ENCODE data around the gene POU5F1.

DNA sequence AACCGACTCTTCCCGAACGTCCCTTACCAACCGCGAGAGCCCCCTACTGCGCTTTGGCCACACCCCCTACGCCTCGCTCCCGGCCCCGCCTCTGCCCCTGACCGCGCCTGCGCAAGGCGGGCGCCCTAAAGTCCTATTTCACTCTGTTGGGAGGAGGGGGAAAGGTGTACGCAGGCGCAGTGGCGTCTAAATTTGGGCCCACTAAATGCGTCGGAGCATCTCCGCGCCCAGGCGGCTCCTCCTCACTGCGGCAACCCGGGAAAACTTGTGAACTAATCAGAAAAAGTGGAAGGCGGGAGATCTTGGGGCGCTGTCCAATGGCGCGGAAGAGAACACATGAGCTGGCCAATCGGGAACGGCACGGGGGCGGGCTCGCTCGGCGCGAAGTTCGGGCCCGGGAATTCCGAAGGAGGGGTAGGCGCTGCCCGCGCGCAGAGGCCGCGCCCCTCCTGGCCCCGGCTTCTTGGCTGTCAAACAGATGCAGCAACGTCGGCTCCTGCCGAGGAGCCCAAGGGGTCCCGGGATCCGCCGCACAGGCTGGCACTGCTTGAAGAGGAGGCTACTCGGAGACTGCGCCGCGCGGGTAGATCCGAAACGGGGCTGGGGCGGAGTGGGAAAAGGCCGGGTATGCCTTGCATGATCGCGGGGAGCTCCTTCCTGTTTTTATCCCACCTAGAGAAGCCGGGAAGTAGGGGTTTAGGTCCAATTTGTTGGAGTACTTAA is 12.2 kb downstream of the POU5F1 start, which contains the start of gene TCF19:
- TF ChIP-seq PAX5 (IDR thresholded peaks at IDR 0.05; ENCODE audit: insufficient read depth, low read length, severe bottlenecking): no peak
- TF ChIP-seq POLR2AphosphoS5 (IDR thresholded peaks at IDR 0.05; ENCODE audit: low read depth, low read length): peak; percentile 57; the same call in 1 of the 2 replicates
- no peak for TF ChIP-seq POLR2A (IDR thresholded peaks at IDR 0.05; ENCODE audit: low read depth, low read length)
- TF ChIP-seq TAF1 (IDR thresholded peaks at IDR 0.05; ENCODE audit: low read depth, low read length): 0 out of 2 replicates have a peak, but pooled peaks have one; percentile 38
- 0 out of 2 replicates have a peak, but pooled peaks have one; percentile 7 for TF ChIP-seq SPI1 (IDR thresholded peaks at IDR 0.05; ENCODE audit: low read depth, low read length)
